Cardiac fibroblast (primary cell): ENCODE results near the gene SCARB1.

Experiments
- DNase-seq, 2 donors: peaks; one replicate each; pipeline versions ENCODE4 v3.0.0 to v3.0.0-alpha.2; 2010; ENCODE audit warnings: low read depth in 2 of 2
- H3K4me3 ChIP-seq, 2 donors: replicated peaks in 1 of 2; 1 replicate in 1 of 2; 2 replicates in 1 of 2; pipeline ENCODE4 v1.5.1; 2011; ENCODE audit warnings: low read depth in 2 of 2, low read length in 2 of 2, mild to moderate bottlenecking in 2 of 2, moderate library complexity in 1 of 2
- TF ChIP-seq, protein P1 (sequence below): IDR thresholded peaks from one replicate; pipeline ENCODE4 v1.5.1; 2011; ENCODE audit warnings: low read depth, mild to moderate bottlenecking, low read length, inconsistent platforms

Gene SCARB1

DNA sequence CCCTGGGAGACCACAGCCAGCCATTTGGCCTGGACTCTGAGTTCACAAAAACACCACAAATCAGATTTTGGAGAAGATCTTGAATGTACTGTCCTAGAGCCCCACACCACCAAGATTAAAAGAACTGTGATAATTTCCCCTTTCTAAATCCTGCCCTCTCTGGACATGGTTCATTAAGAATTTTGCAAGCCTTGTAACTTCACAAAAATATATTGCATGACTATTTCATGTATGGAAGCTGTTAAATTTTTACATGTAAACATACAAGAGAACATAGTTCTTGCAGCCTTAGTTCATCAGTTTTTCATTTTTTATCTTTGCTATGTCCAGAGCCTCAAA is 97.0 kb downstream of the SCARB1 start:
- TF ChIP-seq, protein P1, sequence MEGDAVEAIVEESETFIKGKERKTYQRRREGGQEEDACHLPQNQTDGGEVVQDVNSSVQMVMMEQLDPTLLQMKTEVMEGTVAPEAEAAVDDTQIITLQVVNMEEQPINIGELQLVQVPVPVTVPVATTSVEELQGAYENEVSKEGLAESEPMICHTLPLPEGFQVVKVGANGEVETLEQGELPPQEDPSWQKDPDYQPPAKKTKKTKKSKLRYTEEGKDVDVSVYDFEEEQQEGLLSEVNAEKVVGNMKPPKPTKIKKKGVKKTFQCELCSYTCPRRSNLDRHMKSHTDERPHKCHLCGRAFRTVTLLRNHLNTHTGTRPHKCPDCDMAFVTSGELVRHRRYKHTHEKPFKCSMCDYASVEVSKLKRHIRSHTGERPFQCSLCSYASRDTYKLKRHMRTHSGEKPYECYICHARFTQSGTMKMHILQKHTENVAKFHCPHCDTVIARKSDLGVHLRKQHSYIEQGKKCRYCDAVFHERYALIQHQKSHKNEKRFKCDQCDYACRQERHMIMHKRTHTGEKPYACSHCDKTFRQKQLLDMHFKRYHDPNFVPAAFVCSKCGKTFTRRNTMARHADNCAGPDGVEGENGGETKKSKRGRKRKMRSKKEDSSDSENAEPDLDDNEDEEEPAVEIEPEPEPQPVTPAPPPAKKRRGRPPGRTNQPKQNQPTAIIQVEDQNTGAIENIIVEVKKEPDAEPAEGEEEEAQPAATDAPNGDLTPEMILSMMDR, result no peak
- DNase-seq, result no peak
- no peak overlapping the region for H3K4me3 ChIP-seq

DNA sequence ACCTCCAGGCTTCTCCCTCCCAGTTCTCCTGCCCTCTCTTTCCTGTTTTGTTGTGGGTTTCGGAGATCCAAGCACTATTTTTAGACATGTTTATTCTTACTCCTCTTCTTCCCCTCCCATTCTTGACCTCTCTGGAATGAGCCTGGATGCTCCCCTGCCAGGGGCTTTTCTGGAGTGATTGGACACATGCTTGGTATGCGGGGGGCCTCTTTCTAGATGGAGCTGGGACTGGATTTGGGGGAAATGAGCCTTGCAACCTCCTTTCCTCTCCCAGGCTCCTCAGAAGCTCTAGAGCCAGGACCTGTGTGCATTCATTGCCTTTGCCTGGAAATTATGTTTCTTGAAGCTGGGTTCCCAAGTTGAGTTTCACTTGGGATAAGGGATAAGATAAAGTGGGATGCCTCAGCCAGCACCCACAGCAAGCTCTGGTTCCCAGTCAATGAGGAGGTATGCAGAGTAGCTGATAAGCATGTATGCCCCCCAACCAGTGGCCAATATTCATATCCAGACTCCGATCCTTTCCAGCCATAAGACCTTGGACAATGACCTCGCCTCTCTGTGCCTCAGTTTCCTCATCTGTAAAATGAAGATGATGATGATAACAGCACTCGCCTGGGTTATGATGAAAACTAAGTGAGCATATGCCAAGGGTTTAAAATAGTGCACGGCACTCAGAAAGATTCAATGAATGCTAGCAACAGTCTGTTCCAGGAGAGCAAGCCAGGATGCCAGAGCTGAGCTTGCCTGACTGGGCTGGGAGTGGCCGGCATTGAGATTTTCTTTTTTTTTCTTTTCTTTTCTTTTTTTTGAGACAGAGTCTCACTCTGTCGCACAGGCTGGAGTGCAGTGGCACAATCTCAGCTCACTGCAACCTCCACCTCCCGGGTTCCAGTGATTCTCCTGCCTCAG is 97.8 kb downstream of the SCARB1 start:
- TF ChIP-seq, protein P1, result no peak
- H3K4me3 ChIP-seq, result no peak overlapping the region
- peak in 1 of 2 donors; percentile 48 for DNase-seq

DNA sequence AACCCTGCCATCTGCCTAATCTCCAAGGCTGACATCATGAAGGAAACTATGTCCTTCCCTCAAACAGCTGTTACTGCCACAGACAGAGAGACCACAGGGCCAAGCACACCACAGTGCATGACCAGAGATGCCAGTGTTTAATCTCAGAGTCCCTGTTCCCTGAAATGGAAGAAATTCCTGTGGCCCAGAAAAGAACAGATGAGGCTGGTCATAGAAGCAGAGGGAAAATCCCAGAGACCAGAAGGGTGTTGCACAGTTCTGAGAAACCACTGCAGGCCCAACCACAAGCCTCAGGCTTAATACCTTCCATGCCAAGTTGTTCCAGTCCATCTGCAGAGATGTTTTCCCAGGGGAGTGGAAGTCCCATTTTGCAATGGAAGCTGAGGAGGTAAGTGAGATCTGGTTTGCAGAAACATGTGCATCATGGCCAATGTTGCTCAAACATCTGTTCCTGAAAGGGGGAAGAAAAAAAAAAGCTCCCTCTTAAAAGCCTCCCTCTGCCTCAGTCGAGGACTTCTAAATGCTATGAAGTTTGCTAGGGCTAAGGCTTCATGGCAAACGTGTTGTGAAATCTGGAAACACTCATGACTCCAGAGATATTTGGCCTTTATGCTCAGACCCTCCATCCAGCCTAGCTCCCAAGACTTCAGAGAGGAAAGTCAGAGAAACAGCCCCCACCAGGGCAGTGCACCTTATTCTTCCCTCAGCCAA is 98.6 kb downstream of the SCARB1 start:
- TF ChIP-seq, protein P1, result no peak
- peak; percentile 96 to 97 for DNase-seq
- H3K4me3 ChIP-seq, result no peak overlapping the region

- no peak overlapping the region for H3K4me3 ChIP-seq
- DNase-seq, result peak; percentile 88 to 96
- TF ChIP-seq, protein P1, result peak; percentile 90
These were observed 99.2 kb downstream of the SCARB1 start for GRCh38 chr12:124764451-124764850.

GRCh38 chr12:124763594-124763979 is 100.1 kb downstream of the SCARB1 start:
- TF ChIP-seq, protein P1, result no peak
- no peak overlapping the region for H3K4me3 ChIP-seq
- no peak for DNase-seq

- no peak overlapping the region for H3K4me3 ChIP-seq
- DNase-seq, result peak; percentile 42 to 50
- TF ChIP-seq, protein P1, result no peak
These were observed 100.7 kb downstream of the SCARB1 start for GRCh38 chr12:124762791-124763593.
